GM12801 (cell line): ENCODE measurements around the gene ZNF579.

Experiments used
- TF ChIP-seq, protein P1 (sequence below): IDR thresholded peaks from one replicate; pipeline ENCODE4 v1.5.1; 2011; ENCODE audit warnings: control low read depth; ENCODE audit not compliant: insufficient read length; ENCODE audit errors: extremely low read depth

ZNF579 gene

DNA sequence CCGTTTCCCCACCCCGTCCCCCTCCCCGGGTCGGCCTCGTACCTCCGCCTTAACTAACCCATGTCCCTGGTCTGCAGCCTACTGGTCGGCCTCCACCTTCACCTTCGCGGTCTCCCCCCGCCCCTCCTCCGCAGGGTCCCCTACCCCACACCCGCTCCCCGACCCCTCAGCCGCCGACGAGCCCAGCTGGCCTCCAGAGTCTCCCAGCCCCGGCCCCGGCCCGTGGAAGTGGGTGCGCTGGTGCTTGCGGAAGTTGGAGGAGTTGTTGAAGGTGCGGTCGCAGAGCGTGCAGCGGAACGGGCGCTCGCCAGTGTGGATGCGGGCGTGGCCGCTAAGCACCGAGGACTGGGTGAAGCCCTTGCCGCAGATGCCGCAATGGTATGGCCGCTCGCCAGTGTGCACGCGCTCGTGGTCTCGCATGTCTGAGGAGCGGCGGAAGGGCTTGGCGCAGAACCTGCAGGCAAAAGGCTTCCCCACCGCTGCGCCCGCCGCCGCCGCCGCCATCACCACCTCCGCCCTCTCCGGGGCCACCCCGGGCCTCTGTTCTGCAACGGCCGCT is 41.1 kb upstream of the ZNF579 start:
- TF ChIP-seq, protein P1, sequence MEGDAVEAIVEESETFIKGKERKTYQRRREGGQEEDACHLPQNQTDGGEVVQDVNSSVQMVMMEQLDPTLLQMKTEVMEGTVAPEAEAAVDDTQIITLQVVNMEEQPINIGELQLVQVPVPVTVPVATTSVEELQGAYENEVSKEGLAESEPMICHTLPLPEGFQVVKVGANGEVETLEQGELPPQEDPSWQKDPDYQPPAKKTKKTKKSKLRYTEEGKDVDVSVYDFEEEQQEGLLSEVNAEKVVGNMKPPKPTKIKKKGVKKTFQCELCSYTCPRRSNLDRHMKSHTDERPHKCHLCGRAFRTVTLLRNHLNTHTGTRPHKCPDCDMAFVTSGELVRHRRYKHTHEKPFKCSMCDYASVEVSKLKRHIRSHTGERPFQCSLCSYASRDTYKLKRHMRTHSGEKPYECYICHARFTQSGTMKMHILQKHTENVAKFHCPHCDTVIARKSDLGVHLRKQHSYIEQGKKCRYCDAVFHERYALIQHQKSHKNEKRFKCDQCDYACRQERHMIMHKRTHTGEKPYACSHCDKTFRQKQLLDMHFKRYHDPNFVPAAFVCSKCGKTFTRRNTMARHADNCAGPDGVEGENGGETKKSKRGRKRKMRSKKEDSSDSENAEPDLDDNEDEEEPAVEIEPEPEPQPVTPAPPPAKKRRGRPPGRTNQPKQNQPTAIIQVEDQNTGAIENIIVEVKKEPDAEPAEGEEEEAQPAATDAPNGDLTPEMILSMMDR = no peak

DNA sequence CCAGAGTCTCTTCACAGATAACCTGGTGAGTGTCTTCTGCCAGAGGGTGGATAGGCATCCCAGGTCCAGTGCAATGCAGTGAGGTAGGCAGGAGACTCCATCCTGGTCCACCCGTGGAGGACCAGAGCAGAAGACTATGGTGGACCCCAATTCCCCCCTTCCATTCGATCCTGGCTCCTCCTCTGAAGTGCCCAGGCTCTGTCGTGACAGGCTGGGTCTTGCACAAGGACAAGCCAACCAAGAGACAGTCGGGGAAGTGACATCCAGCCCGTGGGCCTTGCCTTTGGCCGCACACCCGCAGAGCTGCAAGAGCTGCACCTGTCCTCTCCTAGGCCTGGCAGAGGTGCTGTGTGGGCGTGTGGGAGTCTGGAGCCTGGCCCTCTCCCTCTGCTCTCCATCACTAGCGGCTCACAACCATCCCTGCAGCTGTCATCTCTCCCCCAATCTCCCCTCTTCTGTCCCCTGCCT is 40.6 kb upstream of the ZNF579 start:
- TF ChIP-seq, protein P1 = no peak

DNA sequence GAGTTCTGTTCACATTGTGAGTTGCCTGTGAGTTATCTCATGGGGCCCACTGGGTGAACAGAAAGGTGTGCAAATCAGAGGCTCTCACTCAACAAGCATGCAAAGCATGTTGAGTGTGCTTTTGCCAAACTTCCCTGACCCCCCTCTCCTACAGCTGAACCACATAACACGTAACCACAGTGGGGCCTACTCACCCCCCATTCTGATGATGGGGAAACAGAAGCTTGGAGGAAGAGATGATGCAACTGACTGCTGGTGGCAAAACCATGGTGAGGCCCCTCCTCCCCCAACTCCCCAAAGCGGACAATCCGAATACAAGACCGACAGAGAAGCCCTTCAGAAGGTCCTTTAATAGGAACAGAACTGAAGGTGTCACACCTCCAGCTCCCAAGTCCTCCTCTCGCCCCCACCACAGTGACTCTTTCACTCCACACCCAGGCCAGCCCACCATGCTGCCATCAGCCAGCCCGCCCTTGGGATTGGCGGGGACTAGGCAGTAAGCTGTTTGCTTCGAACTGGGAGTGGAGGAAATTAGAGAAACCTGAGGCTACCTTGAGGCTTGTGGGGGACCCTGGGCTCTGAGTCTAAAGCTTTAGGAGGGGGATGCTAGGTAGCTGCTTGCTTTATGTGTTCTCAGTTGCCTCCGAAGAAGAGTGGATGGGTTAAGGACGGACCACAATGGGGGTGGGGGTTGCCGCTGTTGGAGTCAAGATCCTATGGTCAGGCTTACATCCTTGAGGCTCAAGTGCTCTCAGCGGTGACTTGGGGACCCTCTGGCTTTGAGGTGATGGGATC is 40.0 kb upstream of the ZNF579 start:
- TF ChIP-seq, protein P1 = no peak

DNA sequence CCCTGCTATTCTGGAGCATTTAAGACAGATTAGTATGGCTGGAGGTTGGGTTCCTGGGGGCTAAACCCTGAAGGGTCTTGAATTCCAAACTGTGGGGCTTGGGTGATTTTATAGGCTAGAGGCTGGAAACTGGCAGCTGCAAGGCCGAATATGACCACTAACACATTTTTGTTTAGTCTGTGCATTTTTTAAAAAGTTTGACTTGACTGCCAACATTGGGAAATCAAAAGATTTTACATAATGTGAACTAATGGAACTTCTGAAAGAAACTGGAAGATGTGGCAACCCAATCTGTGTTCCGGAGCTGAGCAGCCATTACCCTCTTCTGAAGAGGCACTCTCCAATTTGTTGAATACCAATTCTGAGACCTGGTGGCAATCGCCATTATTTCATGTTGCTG is 38.6 kb upstream of the ZNF579 start:
- TF ChIP-seq, protein P1 = no peak

DNA sequence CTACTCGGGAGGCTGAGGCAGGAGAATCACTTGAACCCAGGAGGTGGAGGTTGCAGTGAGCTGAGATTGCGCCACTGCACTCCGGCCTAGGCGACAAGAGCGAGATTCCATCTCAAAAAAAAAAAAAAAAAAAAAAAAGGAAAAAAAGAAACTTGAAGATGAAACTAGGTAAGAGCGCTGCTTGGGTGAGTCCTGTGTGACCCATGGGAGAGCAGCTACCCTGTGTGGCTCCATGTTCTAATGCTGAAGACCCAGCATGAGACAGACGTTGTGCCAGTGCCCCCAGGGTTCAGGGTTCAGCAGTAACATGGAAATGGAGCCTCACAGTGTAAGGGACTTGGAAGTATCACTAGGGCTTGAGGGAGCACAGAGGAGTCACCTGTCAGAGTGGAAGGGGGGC is 37.8 kb upstream of the ZNF579 start:
- TF ChIP-seq, protein P1 = no peak

DNA sequence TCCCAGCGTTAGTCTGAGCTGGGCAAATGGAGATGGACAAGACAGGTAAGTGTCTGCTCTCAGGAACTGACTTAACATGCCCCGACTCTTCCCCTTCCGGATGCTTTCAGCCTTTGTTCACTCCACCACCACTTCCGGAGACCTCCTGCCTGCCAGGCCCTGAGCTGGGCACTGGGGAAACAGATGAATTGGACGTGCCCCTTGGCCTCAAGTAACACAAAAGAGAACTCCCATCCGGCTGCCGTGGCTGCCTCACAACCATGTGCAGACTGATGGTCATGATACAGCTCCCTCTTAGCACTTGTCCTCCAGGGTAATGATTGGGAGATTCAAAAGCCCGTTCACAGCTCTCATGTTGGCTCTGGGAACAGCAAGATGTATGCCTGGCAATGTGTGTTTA is 36.8 kb upstream of the ZNF579 start:
- TF ChIP-seq, protein P1 = no peak

DNA sequence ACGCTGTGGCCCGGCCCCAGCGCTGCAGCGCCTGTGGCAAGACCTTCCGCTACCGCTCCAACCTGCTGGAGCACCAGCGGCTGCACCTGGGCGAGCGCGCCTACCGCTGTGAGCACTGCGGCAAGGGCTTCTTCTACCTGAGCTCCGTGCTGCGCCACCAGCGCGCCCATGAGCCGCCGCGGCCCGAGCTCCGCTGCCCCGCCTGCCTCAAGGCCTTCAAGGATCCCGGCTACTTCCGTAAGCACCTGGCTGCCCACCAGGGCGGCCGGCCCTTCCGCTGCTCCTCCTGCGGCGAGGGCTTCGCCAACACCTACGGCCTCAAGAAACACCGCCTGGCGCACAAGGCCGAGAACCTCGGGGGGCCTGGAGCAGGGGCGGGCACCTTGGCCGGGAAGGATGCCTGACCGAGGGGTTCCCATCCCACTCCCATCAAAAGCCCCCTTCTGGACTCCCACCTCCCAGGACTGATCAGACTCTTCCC is 35.8 kb upstream of the ZNF579 start:
- TF ChIP-seq, protein P1 = no peak
